Choroid plexus epithelial cell (primary cell): Measurements from ENCODE around the gene PRL.

Source experiments
- DNase-seq: peaks from one replicate; pipeline ENCODE4 v3.0.0-alpha.2; 2010; ENCODE audit warnings: low read depth
- H3K4me3 ChIP-seq: 2 replicates; pipeline ENCODE4 v1.5.1; 2011; ENCODE audit warnings: low read depth, mild to moderate bottlenecking, control low read depth, low read length, moderate library complexity
- TF ChIP-seq, protein P1 (sequence below): conservative IDR thresholded peaks from 2 replicates; pipeline ENCODE4 v1.5.1; 2011; ENCODE audit warnings: low read depth, mild to moderate bottlenecking, control low read depth, inconsistent platforms, low read length, moderate library complexity

Gene PRL

GRCh38 chr6:22250486-22250885 lies 46.4 kb downstream of the PRL start:
- TF ChIP-seq, protein P1, sequence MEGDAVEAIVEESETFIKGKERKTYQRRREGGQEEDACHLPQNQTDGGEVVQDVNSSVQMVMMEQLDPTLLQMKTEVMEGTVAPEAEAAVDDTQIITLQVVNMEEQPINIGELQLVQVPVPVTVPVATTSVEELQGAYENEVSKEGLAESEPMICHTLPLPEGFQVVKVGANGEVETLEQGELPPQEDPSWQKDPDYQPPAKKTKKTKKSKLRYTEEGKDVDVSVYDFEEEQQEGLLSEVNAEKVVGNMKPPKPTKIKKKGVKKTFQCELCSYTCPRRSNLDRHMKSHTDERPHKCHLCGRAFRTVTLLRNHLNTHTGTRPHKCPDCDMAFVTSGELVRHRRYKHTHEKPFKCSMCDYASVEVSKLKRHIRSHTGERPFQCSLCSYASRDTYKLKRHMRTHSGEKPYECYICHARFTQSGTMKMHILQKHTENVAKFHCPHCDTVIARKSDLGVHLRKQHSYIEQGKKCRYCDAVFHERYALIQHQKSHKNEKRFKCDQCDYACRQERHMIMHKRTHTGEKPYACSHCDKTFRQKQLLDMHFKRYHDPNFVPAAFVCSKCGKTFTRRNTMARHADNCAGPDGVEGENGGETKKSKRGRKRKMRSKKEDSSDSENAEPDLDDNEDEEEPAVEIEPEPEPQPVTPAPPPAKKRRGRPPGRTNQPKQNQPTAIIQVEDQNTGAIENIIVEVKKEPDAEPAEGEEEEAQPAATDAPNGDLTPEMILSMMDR, result no peak
- peak; percentile 40 for DNase-seq
- H3K4me3 ChIP-seq, result no peak overlapping the region

DNA sequence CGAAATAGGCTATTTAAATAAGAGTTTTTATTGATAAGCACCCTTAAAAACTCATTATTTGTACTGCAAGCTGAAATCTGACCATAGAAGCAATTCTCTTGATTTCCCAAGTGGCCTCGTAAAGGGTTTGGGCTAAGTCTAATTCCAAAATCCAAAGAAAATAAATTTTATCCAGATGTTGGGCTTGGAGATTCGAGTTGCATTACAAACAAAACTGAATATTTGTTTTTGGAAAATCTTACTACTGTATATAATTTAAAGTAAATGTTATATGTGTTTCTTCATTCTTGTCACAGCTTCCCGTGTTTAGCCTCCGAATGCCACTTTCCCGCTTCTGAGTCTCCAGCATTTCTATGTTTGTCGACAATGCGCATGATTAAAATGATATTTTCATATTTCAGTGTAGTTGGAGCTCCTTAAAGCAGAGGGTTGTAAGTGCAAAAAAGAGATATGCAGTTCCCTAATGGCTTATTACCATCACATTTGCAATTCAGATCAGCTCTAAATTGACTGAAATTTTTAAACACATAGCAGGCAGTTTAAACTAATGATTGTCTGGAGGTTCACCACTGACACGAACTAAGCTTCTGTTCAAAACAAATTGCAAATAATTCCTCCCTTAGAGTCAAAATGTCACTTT lies 47.0 kb downstream of the PRL start:
- H3K4me3 ChIP-seq, result no peak overlapping the region
- TF ChIP-seq, protein P1, result no peak
- DNase-seq, result no peak

DNA sequence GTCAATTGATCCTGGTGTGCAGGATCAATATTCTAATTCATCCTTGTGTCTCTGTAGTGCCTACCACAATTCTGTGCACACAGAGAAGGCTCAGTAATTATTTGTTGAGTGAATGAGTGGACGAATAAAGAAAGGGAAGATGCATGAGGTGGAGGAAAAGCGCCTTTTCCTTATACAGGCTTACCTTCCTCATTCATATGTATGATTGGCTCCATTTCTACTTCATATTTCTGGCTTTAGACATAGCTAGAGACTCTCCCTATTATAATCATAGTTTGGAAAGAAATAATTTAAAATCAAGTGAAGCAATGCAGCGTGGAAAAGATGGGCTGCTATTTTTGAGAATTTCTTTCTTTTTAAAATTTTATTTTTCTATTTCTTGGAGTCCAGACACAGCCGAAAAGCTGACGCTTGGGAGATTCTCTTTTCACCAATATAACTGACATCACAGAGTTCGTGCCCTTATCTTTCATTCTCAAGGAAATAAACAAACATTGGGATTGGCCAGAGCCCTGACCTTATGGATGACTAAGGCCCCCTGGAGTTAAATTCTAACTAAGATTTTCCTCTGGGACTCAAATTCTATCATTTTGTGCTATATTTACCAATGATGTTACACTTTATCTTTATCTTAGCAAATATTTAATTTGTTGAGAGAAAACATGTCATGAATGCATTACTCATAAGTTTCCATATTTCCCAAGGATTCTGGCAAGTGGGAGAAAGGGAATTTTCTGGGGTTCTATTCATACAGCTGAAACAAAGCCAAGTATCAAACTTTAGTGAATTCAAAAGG lies 48.1 kb downstream of the PRL start:
- H3K4me3 ChIP-seq, result no peak overlapping the region
- TF ChIP-seq, protein P1, result no peak
- peak; percentile 90 for DNase-seq

DNA sequence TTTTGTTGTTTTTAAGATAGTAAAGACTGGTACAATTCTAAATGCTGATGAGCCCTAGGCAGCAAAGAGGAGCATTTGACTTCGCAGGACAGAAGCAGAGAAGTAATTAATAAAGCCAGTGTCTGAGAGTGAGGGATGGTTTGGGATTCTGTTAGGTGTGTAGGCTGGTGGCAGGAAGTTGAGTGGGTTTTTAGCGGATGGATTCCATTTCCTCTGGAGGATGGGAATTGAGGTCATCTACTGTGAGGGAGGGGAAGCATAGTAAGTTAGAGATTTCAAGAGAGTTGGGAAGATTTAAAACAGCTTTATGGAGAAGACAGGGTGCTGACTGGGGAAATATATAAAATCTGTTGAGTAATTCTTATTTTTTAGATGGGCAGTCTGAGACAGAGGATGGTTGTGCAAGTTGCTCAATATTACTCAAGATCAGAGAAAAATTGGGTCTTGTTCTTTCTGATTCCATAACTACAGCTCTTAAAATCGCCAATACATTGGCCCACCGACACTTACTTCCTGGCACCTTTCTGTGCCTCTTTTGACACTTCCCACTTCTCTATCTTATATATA lies 48.8 kb downstream of the PRL start:
- DNase-seq, result peak; percentile 64
- TF ChIP-seq, protein P1, result no peak
- no peak overlapping the region for H3K4me3 ChIP-seq

GRCh38 chr6:22240025-22240424 lies 56.8 kb downstream of the PRL start:
- TF ChIP-seq, protein P1, result no peak
- H3K4me3 ChIP-seq, result no peak overlapping the region
- DNase-seq, result no peak

DNA sequence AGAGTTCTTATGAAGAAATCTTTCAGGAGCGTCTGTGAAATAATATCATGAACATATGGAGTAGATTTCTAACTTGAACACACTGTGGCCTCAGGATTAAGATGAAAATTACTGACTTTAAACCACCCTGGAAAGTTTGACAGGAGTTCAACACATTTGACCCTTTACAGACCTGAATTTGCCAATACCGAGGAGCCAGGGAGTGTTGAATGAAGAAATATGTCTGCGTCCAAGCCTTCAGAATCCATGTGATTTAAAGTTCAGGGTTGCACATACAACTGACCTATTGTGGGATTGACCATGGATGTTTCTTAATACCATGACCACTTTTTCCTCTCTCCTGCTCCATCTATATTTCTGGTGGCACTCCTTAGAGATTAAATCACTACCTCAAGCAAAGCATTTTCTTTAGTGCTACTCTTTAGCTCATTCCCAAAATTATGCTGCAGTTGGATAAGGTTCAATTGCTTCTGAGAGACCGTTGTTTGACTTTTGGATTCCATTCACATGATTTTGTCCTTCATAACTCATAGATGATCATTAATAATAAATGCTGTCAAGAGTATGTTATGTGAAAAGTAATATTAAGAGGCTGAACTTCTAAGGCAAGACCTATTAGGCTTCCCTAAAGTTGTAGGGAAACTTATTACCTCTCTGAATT lies 57.4 kb downstream of the PRL start:
- DNase-seq, result no peak
- TF ChIP-seq, protein P1, result no peak
- no peak overlapping the region for H3K4me3 ChIP-seq
